A549 (cell line): ENCODE measurements around the gene TDRD9.

Experiments
- CEBPB ChIP-seq, 2 experiments: fragments of >200 bp in 1 of 2; sonication (Bioruptor Twin) in 1 of 2; formaldehyde crosslinking in 1 of 2; IDR thresholded peaks; 2 replicates each; pipeline ENCODE4 v1.6.1; 2012 to 2016
- REST ChIP-seq: fragments of 200-600 bp; sonication (generic); IDR thresholded peaks from 2 replicates; pipeline ENCODE4 v1.6.1; 2016; ENCODE audit warnings: antibody characterized with exemption, mild to moderate bottlenecking, moderate library complexity
- SREBF2 ChIP-seq: fragments of 450-650 bp; IDR thresholded peaks from 2 replicates; pipeline ENCODE4 v1.6.1; 2014; ENCODE audit warnings: mild to moderate bottlenecking, moderate library complexity
- TF ChIP-seq, protein P1 (sequence below): fragments of >200 bp; sonication (Bioruptor Twin); formaldehyde crosslinking; IDR thresholded peaks from 3 replicates; pipeline ENCODE4 v1.5.1; 2016
- TF ChIP-seq, protein P2 (sequence below): IDR thresholded peaks from 2 replicates; pipeline ENCODE4 v1.6.1; 2012

DNA sequence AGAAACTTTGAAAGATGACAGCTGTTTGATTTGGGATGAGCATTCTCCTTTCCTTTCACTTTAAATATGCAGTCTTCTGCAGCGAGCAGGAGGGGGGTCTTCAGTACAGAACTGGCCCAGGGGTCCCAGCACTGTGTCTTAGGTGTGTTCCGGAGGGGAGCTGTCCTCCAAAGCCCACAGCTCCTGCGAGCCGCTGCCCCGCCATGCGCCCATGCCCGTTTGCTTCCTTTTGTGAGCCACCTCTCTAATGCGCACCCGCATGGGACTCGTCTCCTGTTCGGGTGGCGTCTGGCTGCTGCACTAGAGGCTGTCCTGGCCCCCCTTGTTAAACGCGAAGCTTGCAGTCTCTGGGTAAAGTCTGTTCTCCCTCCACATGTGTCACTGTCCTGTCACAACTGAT, 108.8 kb downstream of the TDRD9 start:
- TF ChIP-seq, protein P1, sequence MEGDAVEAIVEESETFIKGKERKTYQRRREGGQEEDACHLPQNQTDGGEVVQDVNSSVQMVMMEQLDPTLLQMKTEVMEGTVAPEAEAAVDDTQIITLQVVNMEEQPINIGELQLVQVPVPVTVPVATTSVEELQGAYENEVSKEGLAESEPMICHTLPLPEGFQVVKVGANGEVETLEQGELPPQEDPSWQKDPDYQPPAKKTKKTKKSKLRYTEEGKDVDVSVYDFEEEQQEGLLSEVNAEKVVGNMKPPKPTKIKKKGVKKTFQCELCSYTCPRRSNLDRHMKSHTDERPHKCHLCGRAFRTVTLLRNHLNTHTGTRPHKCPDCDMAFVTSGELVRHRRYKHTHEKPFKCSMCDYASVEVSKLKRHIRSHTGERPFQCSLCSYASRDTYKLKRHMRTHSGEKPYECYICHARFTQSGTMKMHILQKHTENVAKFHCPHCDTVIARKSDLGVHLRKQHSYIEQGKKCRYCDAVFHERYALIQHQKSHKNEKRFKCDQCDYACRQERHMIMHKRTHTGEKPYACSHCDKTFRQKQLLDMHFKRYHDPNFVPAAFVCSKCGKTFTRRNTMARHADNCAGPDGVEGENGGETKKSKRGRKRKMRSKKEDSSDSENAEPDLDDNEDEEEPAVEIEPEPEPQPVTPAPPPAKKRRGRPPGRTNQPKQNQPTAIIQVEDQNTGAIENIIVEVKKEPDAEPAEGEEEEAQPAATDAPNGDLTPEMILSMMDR: no peak
- no peak for TF ChIP-seq REST
- no peak for TF ChIP-seq CEBPB (IDR thresholded peaks at IDR 0.05)
- TF ChIP-seq, protein P2, sequence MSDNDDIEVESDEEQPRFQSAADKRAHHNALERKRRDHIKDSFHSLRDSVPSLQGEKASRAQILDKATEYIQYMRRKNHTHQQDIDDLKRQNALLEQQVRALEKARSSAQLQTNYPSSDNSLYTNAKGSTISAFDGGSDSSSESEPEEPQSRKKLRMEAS: no peak
- TF ChIP-seq SREBF2: no peak
